Measurements from ENCODE around the gene CA9. TPM values are rescaled to one million over a fixed set of nuclear protein-coding genes. Genes with fewer than 3 reads are reported as not detected.
A peak's percentile ranks its signal among the peaks of the same experiment; 100 is the strongest.

The CA9 gene
- total RNA-seq, 1 donor from 2014 or later = 0.55 TPM

GRCh38 chr9:35714123-35714522 lies 40.4 kb downstream of the CA9 start:
- DNase-seq = no peak
- intact Hi-C loops (cut with DNase I) = no loop called here
- no peak overlapping the region for H3K27ac ChIP-seq
- H3K4me3 ChIP-seq = no peak overlapping the region
- H3K36me3 ChIP-seq = peaks cover 100% of the 10 kb centered on the region
- ATAC-seq = no peak
- no peaks in the 10 kb centered on the region for H3K9me3 ChIP-seq
- H3K4me1 ChIP-seq = no peaks in the 10 kb centered on the region
- no peaks in the 10 kb centered on the region for H3K27me3 ChIP-seq
- TF ChIP-seq CTCF (IDR thresholded peaks at IDR 0.05) = no peak

GRCh38 chr9:35714579-35715252 lies 41.0 kb downstream of the CA9 start:
- no peak for TF ChIP-seq CTCF (IDR thresholded peaks at IDR 0.05)
- no peaks in the 10 kb centered on the region for H3K9me3 ChIP-seq
- DNase-seq = no peak
- peaks cover 100% of the 10 kb centered on the region for H3K36me3 ChIP-seq
- intact Hi-C loops (cut with DNase I) = no loop called here
- H3K4me1 ChIP-seq = no peaks in the 10 kb centered on the region
- H3K4me3 ChIP-seq = no peak overlapping the region
- no peak for ATAC-seq
- H3K27me3 ChIP-seq = no peaks in the 10 kb centered on the region
- no peak overlapping the region for H3K27ac ChIP-seq

GRCh38 chr9:35716230-35716629 lies 42.5 kb downstream of the CA9 start:
- Histone ChIP-seq H3K27ac (no peak overlapping the region), H3K9me3 (no peaks in the 10 kb centered on the region), H3K4me3 (no peak overlapping the region), H3K36me3 (peaks cover 100% of the 10 kb centered on the region), H3K27me3 (no peaks in the 10 kb centered on the region), H3K4me1 (no peaks in the 10 kb centered on the region)
- peak; percentile 3 for ATAC-seq
- intact Hi-C loops (cut with DNase I) = no loop called here
- TF ChIP-seq CTCF (IDR thresholded peaks at IDR 0.05) = no peak
- DNase-seq = no peak

- H3K27ac ChIP-seq = no peak overlapping the region
- H3K27me3 ChIP-seq = no peaks in the 10 kb centered on the region
- ATAC-seq (no peak), DNase-seq (no peak)
- no peak overlapping the region for H3K4me3 ChIP-seq
- H3K36me3 ChIP-seq = peaks cover 100% of the 10 kb centered on the region
- no peak for TF ChIP-seq CTCF (IDR thresholded peaks at IDR 0.05)
- no peaks in the 10 kb centered on the region for H3K9me3 ChIP-seq
- H3K4me1 ChIP-seq = no peaks in the 10 kb centered on the region
- intact Hi-C loops (cut with DNase I) = no loop called here
These were observed 43.6 kb downstream of the CA9 start for GRCh38 chr9:35717132-35717870.

- no peak for TF ChIP-seq CTCF (IDR thresholded peaks at IDR 0.05)
- intact Hi-C loops (cut with DNase I) = no loop called here
- Histone ChIP-seq H3K9me3 (no peaks in the 10 kb centered on the region), H3K4me3 (no peak overlapping the region), H3K4me1 (no peaks in the 10 kb centered on the region), H3K36me3 (peaks cover 100% of the 10 kb centered on the region), H3K27ac (no peak overlapping the region), H3K27me3 (no peaks in the 10 kb centered on the region)
- DNase-seq = no peak
- peak; percentile 27 for ATAC-seq
These were observed 45.2 kb downstream of the CA9 start for GRCh38 chr9:35718721-35719511.

All from upper lobe of right lung (tissue), 1 donor.